H1 (cell line): ENCODE measurements around the gene TCF4. TPM values are rescaled to one million over a fixed set of nuclear protein-coding genes. Genes with fewer than 3 reads are reported as not detected.

ENCODE experiments used
- CTCF ChIA-PET: fragments of 300-600 bp; sonication (Branson Sonifier 250); formaldehyde crosslinking; loops from one replicate; lab custom pipeline; 2021; ENCODE audit not compliant: partially characterized antibody; lab: Charles Lee
- POLR2A ChIA-PET: fragments of 300-600 bp; sonication (Branson Sonifier 250); formaldehyde crosslinking; loops from one replicate; lab custom pipeline; 2021; ENCODE audit warnings: inconsistent platforms; ENCODE audit not compliant: partially characterized antibody; lab: Charles Lee
- DNase-seq, 2 experiments: peaks; one replicate each; pipeline versions ENCODE4 v3.0.0 to v3.0.0-alpha.2; 2010 to 2022; ENCODE audit warnings: low spot score in 2 of 2, low read depth in 1 of 2, mixed read lengths in 1 of 2
- FAIRE-seq: peaks from 2 replicates; lab custom pipeline; 2011; peaks lifted over from hg19 to GRCh38; lab: Jason Lieb, UNC
- H2AFZ ChIP-seq: 2 replicates; pipeline ENCODE4 v1.8.1; 2012; ENCODE audit warnings: low read length, inconsistent platforms
- H2AK5ac ChIP-seq: 2 replicates; pipeline ENCODE4 v1.6.1; 2013; ENCODE audit warnings: low read depth, low read length
- H2BK120ac ChIP-seq: replicated peaks from 2 replicates; pipeline ENCODE3; 2013; ENCODE audit warnings: low read depth, low read length, inconsistent platforms
- H2BK12ac ChIP-seq: 2 replicates; pipeline ENCODE4 v1.6.1; 2013; ENCODE audit warnings: low read depth, low read length
- H2BK15ac ChIP-seq: 2 replicates; pipeline ENCODE4 v1.6.1; 2013; ENCODE audit warnings: low read length
- H2BK20ac ChIP-seq: 2 replicates; pipeline ENCODE4 v1.6.1; 2013; ENCODE audit warnings: low read length
- H2BK5ac ChIP-seq: 2 replicates; pipeline ENCODE4 v1.6.1; 2013; ENCODE audit warnings: low read depth, low read length
- H3K14ac ChIP-seq: 2 replicates; pipeline ENCODE4 v1.6.1; 2013; ENCODE audit warnings: inconsistent platforms; ENCODE audit not compliant: insufficient read length
- H3K18ac ChIP-seq: 2 replicates; pipeline ENCODE4 v1.6.1; 2013; ENCODE audit warnings: low read length; ENCODE audit errors: extremely low read depth
- H3K23ac ChIP-seq: 2 replicates; pipeline ENCODE4 v1.6.1; 2013; ENCODE audit warnings: inconsistent platforms; ENCODE audit not compliant: insufficient read length
- H3K23me2 ChIP-seq: 2 replicates; pipeline ENCODE4 v1.6.1; 2013; ENCODE audit warnings: low read depth, low read length
- H3K27ac ChIP-seq: 2 replicates; pipeline ENCODE4 v1.6.1; 2011; ENCODE audit warnings: low read depth, low read length, inconsistent platforms
- H3K27me3 ChIP-seq, 4 experiments: replicated peaks in 1 of 4; 1 replicate in 1 of 4; 2 replicates in 3 of 4; pipeline versions ENCODE4 v1.6.1 to v1.8.1; 2011 to 2013; ENCODE audit warnings: low read length in 3 of 4, mild to moderate bottlenecking in 3 of 4, inconsistent platforms in 2 of 4, mixed read lengths in 2 of 4, moderate library complexity in 1 of 4; ENCODE audit not compliant: control insufficient read depth in 3 of 4, insufficient read depth in 3 of 4; ENCODE audit errors: extremely low read depth in 1 of 4
- H3K36me3 ChIP-seq, 4 experiments: 2 replicates each; pipeline versions ENCODE4 v1.6.1 to v1.8.1; 2011 to 2013; ENCODE audit warnings: mild to moderate bottlenecking in 4 of 4, low read length in 3 of 4, moderate library complexity in 2 of 4, control low read depth in 1 of 4, inconsistent platforms in 1 of 4; ENCODE audit not compliant: insufficient read depth in 4 of 4, control insufficient read depth in 2 of 4
- H3K4ac ChIP-seq: replicated peaks from 2 replicates; pipeline ENCODE3; 2013; ENCODE audit warnings: low read length, low read depth, mixed read lengths, inconsistent platforms; ENCODE audit not compliant: insufficient read length
- H3K4me1 ChIP-seq, 4 experiments: replicated peaks in 1 of 4; 1 replicate in 1 of 4; 2 replicates in 3 of 4; pipeline versions ENCODE4 v1.6.1 to v1.8.1; 2011 to 2013; ENCODE audit warnings: low read length in 3 of 4, inconsistent platforms in 2 of 4, mixed read lengths in 1 of 4; ENCODE audit not compliant: insufficient read depth in 4 of 4, control insufficient read depth in 3 of 4
- H3K4me2 ChIP-seq, 2 experiments: 2 replicates each; pipeline versions ENCODE4 v1.6.1 to v1.8.1; 2011 to 2013; ENCODE audit warnings: low read depth in 2 of 2, low read length in 2 of 2, control low read depth in 1 of 2, inconsistent platforms in 1 of 2, mild to moderate bottlenecking in 1 of 2; ENCODE audit not compliant: insufficient read depth in 1 of 2
- H3K4me3 ChIP-seq, 4 experiments: fragments of 200-600, 300-600 bp in 1 of 4; sonication (generic), shearing (Covaris generic), sonication (Bioruptor Twin) in 1 of 4; 2 replicates each; pipeline versions ENCODE4 v1.5.1 to v1.8.1; 2011 to 2016; ENCODE audit warnings: low read length in 4 of 4, low read depth in 3 of 4, control low read depth in 2 of 4, inconsistent platforms in 2 of 4, mild to moderate bottlenecking in 2 of 4, mixed read lengths in 1 of 4, moderate library complexity in 1 of 4; ENCODE audit not compliant: insufficient read depth in 2 of 4; ENCODE audit errors: extremely low read depth in 1 of 4
- H3K56ac ChIP-seq: replicated peaks from 2 replicates; pipeline ENCODE3; 2013; ENCODE audit warnings: low read depth, mild to moderate bottlenecking, mixed read lengths, low read length, inconsistent platforms; ENCODE audit not compliant: insufficient read length
- H3K79me1 ChIP-seq: 2 replicates; pipeline ENCODE4 v1.6.1; 2013; ENCODE audit warnings: low read depth, low read length, control low read depth
- H3K79me2 ChIP-seq, 2 experiments: 2 replicates each; pipeline versions ENCODE4 v1.6.1 to v1.8.1; 2012 to 2013; ENCODE audit warnings: low read length in 2 of 2, mild to moderate bottlenecking in 2 of 2, inconsistent platforms in 1 of 2; ENCODE audit not compliant: insufficient read depth in 2 of 2, control insufficient read depth in 1 of 2
- H3K9ac ChIP-seq, 4 experiments: replicated peaks in 1 of 4; 1 replicate in 1 of 4; 2 replicates in 3 of 4; pipeline versions ENCODE4 v1.6.1 to v1.8.1; 2011 to 2013; ENCODE audit warnings: low read depth in 3 of 4, low read length in 3 of 4, control low read depth in 2 of 4, mild to moderate bottlenecking in 2 of 4, moderate library complexity in 2 of 4, inconsistent platforms in 1 of 4; ENCODE audit errors: extremely low read depth in 1 of 4
- H3K9me3 ChIP-seq, 2 experiments: 2 replicates each; pipeline versions ENCODE4 v1.6.1 to v1.8.1; 2012 to 2013; ENCODE audit warnings: mild to moderate bottlenecking in 2 of 2, moderate library complexity in 2 of 2, control low read depth in 1 of 2, inconsistent platforms in 1 of 2, low read depth in 1 of 2, low read length in 1 of 2, mixed read lengths in 1 of 2; ENCODE audit not compliant: insufficient read depth in 2 of 2
- H4K20me1 ChIP-seq, 2 experiments: replicated peaks in 1 of 2; 2 replicates each; pipeline versions ENCODE3 to v1.8.1; 2011 to 2013; ENCODE audit warnings: inconsistent platforms in 2 of 2, low read length in 2 of 2, mild to moderate bottlenecking in 1 of 2; ENCODE audit not compliant: insufficient read depth in 2 of 2, control insufficient read depth in 1 of 2
- H4K5ac ChIP-seq: 2 replicates; pipeline ENCODE4 v1.6.1; 2013; ENCODE audit warnings: low read length, low read depth, mixed read lengths, inconsistent platforms; ENCODE audit not compliant: insufficient read length
- H4K8ac ChIP-seq: 2 replicates; pipeline ENCODE4 v1.8.0; 2013; ENCODE audit warnings: mild to moderate bottlenecking, moderate library complexity, low read length, inconsistent platforms; ENCODE audit not compliant: insufficient read depth; ENCODE audit errors: extremely low read depth
- H4K91ac ChIP-seq: replicated peaks from 2 replicates; pipeline ENCODE3; 2013; ENCODE audit warnings: low read length, mixed read lengths, inconsistent platforms; ENCODE audit not compliant: insufficient read length
- CBX5 ChIP-seq: fragments of 300-800, 300-1000 bp; sonication (generic); IDR thresholded peaks from 2 replicates; pipeline ENCODE4 v1.7.1; 2016; ENCODE audit warnings: antibody characterized with exemption, low read length, low read depth
- CBX8 ChIP-seq: fragments of 300-800, 300-1000 bp; sonication (generic); IDR thresholded peaks from 2 replicates; pipeline ENCODE4 v1.7.1; 2016; ENCODE audit warnings: low read depth, low read length, borderline replicate concordance
- CTBP2 ChIP-seq: IDR thresholded peaks from 2 replicates; pipeline ENCODE4 v1.7.0; 2011; ENCODE audit warnings: borderline replicate concordance, mild to moderate bottlenecking, moderate library complexity, mixed read lengths, low read length; ENCODE audit not compliant: insufficient read depth, insufficient read length
- EZH2 ChIP-seq: fragments of 200-600 bp; sonication (generic); IDR thresholded peaks from 2 replicates; pipeline ENCODE4 v1.7.1; 2012; ENCODE audit warnings: low read depth, mild to moderate bottlenecking, moderate library complexity, low read length, inconsistent platforms; ENCODE audit not compliant: severe bottlenecking
- FOSL1 ChIP-seq: IDR thresholded peaks from 2 replicates; pipeline ENCODE4 v1.6.1; 2011; ENCODE audit warnings: mild to moderate bottlenecking, low read depth, low read length, moderate library complexity; ENCODE audit not compliant: insufficient read depth
- GTF2F1 ChIP-seq: IDR thresholded peaks from 2 replicates; pipeline ENCODE4 v1.6.1; 2012; ENCODE audit warnings: low read depth, low read length, improper control_type of control experiment, borderline replicate concordance
- KDM4A ChIP-seq: IDR thresholded peaks from one replicate; pipeline ENCODE4 v1.7.1; 2012; ENCODE audit warnings: low read depth, mild to moderate bottlenecking, moderate library complexity, low read length, inconsistent platforms; ENCODE audit not compliant: severe bottlenecking
- PHF8 ChIP-seq: fragments of 200-600 bp; sonication (generic); conservative IDR thresholded peaks from 2 replicates; pipeline ENCODE4 v1.7.1; 2012; ENCODE audit warnings: low read depth, mild to moderate bottlenecking, inconsistent platforms, low read length, moderate library complexity
- RBBP5 ChIP-seq: IDR thresholded peaks from 2 replicates; pipeline ENCODE4 v1.7.1; 2012; ENCODE audit warnings: low read depth, mild to moderate bottlenecking, inconsistent platforms, low read length, moderate library complexity, borderline replicate concordance
- SIX5 ChIP-seq: IDR thresholded peaks from 2 replicates; pipeline ENCODE4 v1.6.1; 2011; ENCODE audit warnings: mild to moderate bottlenecking, low read depth, low read length
- TAF7 ChIP-seq: optimal IDR thresholded peaks from 2 replicates; pipeline ENCODE3; 2011; ENCODE audit warnings: low read depth, mild to moderate bottlenecking, inconsistent platforms, low read length, moderate library complexity, borderline replicate concordance
- WGBS, 2 experiments: shearing (Covaris generic) in 1 of 2; methylation state at CpG; one replicate each; pipeline versions ENCODE4 v1.1.6 to v1.1.7; 2013 to 2015; ENCODE audit warnings: low lambda C conversion rate in 2 of 2, mixed read lengths in 2 of 2, inconsistent platforms in 1 of 2, low coverage in 1 of 2, missing lambda C conversion rate in 1 of 2; ENCODE audit not compliant: insufficient replicate concordance in 2 of 2, insufficient coverage in 1 of 2, insufficient read length in 1 of 2; ENCODE audit errors: extremely low coverage in 1 of 2, missing lambda C conversion rate in 1 of 2; 5-methylcytosine and 5-hydroxymethylcytosine counted together
- polyA plus RNA-seq, 7 experiments: library from polyadenylated mRNA; depleted of rRNA in 3 of 7; stranded (reverse) in 5 of 7; unstranded in 2 of 7; fragments of >200 nt in 5 of 7; fragments of 200-250 nt in 2 of 7; gene quantifications; 1 replicate in 5 of 7; 2 replicates in 1 of 7; 4 replicates in 1 of 7; pipeline versions ENCODE4 v1.2.1 to v1.2.3, GENCODE V29; 2011 to 2013; ENCODE audit warnings: missing spikeins in 2 of 7, mixed read lengths in 2 of 7
- total RNA-seq: library from RNA; stranded (reverse); fragmentation: NEBNext Ultra II Directional; extraction: Animal tissue kit (Norgen Biotek cat#: 25700); gene quantifications from 2 replicates; pipeline ENCODE4 v1.2.1, GENCODE V29; 2021

The TCF4 gene
- total and polyA plus RNA-seq, 2 of the 8 experiments (the other 6 are each of a cell fraction or from before 2014, with no cell fraction given): 59.3 to 118 TPM

- POLR2A ChIA-PET: interaction anchor here (1.0 kb wide), 1 partner anchor 10 kb away, joined by 3 read pairs; no protein-coding TSS in a partner anchor
- WGBS, 2 experiments: 91% methylated on average over 8 of the region's 8 CpGs; no CpG with 5 or more reads in 1 of the 2 experiments
- no peak for TF ChIP-seq CBX8
- TF ChIP-seq SIX5: no peak
- no peak for TF ChIP-seq RBBP5
- no peak for TF ChIP-seq FOSL1
- TF ChIP-seq EZH2: no peak
- TF ChIP-seq TAF7: no peak
- no peak for TF ChIP-seq PHF8
- TF ChIP-seq CTBP2: no peak
- TF ChIP-seq GTF2F1: no peak
- no peak for TF ChIP-seq KDM4A
- no peak for TF ChIP-seq CBX5
Observed at GRCh38 chr18:55387139-55387984, 200.6 kb downstream of the TCF4 start.

More at GRCh38 chr18:55387139-55387984, 200.6 kb downstream of the TCF4 start:
- Histone ChIP-seq H3K9me3 (0 out of 4 replicates have a peak, but pooled peaks cover 2 to 7% of the 10 kb centered on the region in 2 experiments), H4K5ac (no peak overlapping the region), H3K9ac (no peak overlapping the region), H3K79me1 (peaks cover 19% of the 10 kb centered on the region), H4K91ac (no peak overlapping the region), H2BK120ac (no peak overlapping the region), H3K27me3 (no peaks in the 10 kb centered on the region), H3K4me3 (no peak overlapping the region), H3K4me2 (no peak overlapping the region), H3K23me2 (no peaks in the 10 kb centered on the region), H3K27ac (no peak overlapping the region), H3K23ac (no peak overlapping the region), H2BK15ac (no peak overlapping the region), H3K14ac (no peak overlapping the region), H3K79me2 (peaks cover 0 to 66% of the 10 kb centered on the region in 2 experiments; a peak in 3 of 4 replicates), H4K20me1 (peaks cover 0 to 2% of the 10 kb centered on the region in 2 experiments), H3K4me1 (peaks cover 0 to 2% (median 0%) of the 10 kb centered on the region in 4 experiments; a peak in 2 of 7 replicates), H2BK20ac (no peak overlapping the region), H2AK5ac (no peak overlapping the region), H3K18ac (no peak overlapping the region), H2BK5ac (no peak overlapping the region), H3K56ac (no peak overlapping the region), H4K8ac (no peak overlapping the region), H2AFZ (no peak overlapping the region), H3K4ac (no peak overlapping the region), H2BK12ac (no peak overlapping the region), H3K36me3 (peaks cover 0 to 10% (median 2%) of the 10 kb centered on the region in 4 experiments; a peak in 2 of 8 replicates)
- CTCF ChIA-PET: interaction anchor here (0.7 to 3.1 kb wide), 5 partner anchors 10 to 394 kb away, joined by 3 to 12 read pairs (median 4); no protein-coding TSS in a partner anchor
- DNase-seq: no peak
- FAIRE-seq: no peak
